Testis (tissue), 2 donors: Measurements from ENCODE around the gene THAP8.

Experiments used
- POLR2A ChIP-seq: fragments of 450-650 bp; IDR thresholded peaks from one replicate; pipeline ENCODE4 v1.6.1; 2017; ENCODE audit warnings: antibody characterized with exemption, mild to moderate bottlenecking, moderate library complexity
- TF ChIP-seq, protein P1 (sequence below), 3 experiments: fragments of 450-650 bp in 2 of 3; fragments of 200-600 bp in 1 of 3; sonication (generic) in 1 of 3; IDR thresholded peaks; one replicate each; pipeline ENCODE4 v1.5.1; 2016 to 2019; ENCODE audit warnings: antibody characterized with exemption in 3 of 3, mild to moderate bottlenecking in 2 of 3, moderate library complexity in 1 of 3

DNA sequence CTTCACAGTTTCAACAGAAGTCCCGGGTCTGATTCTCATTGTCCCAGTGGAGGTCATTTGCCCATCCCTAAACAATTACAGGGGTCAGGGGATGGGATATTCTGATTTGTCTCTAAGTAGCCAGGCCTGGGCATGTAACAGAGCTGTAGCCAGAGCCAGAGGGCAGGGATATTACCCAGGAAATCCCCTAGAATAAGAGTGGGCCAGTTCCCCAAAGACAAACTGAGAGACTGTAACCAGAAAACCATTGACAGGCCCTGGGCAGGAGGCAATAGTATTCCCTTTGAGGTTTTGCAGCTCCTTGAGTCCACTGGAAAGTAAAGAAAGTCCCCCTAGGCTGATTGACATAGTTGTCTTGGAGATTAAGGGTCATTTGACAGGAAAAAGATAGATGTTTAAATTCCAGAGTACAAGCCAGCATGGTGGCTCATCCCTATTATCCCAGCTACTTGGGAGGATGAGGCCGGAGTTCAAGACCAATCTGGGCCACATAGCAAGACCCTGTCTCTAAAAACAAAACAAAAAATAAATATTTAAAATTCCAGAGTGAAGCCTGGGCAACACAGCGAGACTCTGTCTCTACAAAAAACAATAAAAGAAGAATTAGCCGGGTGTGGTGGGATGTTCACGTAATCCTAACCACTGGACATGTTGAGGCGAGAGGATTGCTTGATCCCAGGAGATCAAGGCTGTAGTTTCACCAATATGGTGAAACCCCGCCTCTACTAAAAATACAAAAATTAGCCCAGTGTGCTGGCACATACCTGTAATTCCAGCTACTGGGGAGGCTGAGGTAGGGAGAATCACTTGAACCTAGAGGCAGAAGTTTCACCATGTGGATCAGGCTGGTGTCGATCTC lies 60.9 kb downstream of the THAP8 start:
- TF ChIP-seq POLR2A = no peak
- TF ChIP-seq, protein P1, sequence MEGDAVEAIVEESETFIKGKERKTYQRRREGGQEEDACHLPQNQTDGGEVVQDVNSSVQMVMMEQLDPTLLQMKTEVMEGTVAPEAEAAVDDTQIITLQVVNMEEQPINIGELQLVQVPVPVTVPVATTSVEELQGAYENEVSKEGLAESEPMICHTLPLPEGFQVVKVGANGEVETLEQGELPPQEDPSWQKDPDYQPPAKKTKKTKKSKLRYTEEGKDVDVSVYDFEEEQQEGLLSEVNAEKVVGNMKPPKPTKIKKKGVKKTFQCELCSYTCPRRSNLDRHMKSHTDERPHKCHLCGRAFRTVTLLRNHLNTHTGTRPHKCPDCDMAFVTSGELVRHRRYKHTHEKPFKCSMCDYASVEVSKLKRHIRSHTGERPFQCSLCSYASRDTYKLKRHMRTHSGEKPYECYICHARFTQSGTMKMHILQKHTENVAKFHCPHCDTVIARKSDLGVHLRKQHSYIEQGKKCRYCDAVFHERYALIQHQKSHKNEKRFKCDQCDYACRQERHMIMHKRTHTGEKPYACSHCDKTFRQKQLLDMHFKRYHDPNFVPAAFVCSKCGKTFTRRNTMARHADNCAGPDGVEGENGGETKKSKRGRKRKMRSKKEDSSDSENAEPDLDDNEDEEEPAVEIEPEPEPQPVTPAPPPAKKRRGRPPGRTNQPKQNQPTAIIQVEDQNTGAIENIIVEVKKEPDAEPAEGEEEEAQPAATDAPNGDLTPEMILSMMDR (IDR thresholded peaks at IDR 0.05) = no peak
